CD4-positive, alpha-beta T cell treated with Interleukin-17A for 4 hours (primary cell): ENCODE measurements around the gene BFSP1.

Experiments used
- DNase-seq: peaks from one replicate; pipeline ENCODE4 v3.0.0-alpha.2; 2020; ENCODE audit warnings: mixed read lengths

The BFSP1 gene

GRCh38 chr20:17460119-17460518 is 71.1 kb downstream of the BFSP1 start:
- no peak for DNase-seq

GRCh38 chr20:17457588-17458190 is 73.5 kb downstream of the BFSP1 start:
- DNase-seq: no peak

GRCh38 chr20:17457079-17457478 is 74.1 kb downstream of the BFSP1 start:
- DNase-seq: no peak

GRCh38 chr20:17456279-17456678 is 74.9 kb downstream of the BFSP1 start:
- DNase-seq: no peak

GRCh38 chr20:17453592-17453991 is 77.6 kb downstream of the BFSP1 start:
- DNase-seq: no peak

GRCh38 chr20:17452441-17452840 is 78.7 kb downstream of the BFSP1 start:
- no peak for DNase-seq

- no peak for DNase-seq
Measured at GRCh38 chr20:17449031-17449430, 82.1 kb downstream of the BFSP1 start.

GRCh38 chr20:17448071-17448470 is 83.1 kb downstream of the BFSP1 start:
- DNase-seq: no peak

GRCh38 chr20:17446171-17446570 is 85.0 kb downstream of the BFSP1 start:
- DNase-seq: no peak

- DNase-seq: no peak
Measured at GRCh38 chr20:17445543-17445942, 85.6 kb downstream of the BFSP1 start.

- DNase-seq: no peak
Measured at GRCh38 chr20:17444091-17444490, 87.1 kb downstream of the BFSP1 start.
